PC-3 (cell line): Measurements from ENCODE around the gene PPIH. TPM values are rescaled to one million over a fixed set of nuclear protein-coding genes. Genes with fewer than 3 reads are reported as not detected.

Source experiments
- ATAC-seq: fragments of 200-7000 bp; cut with Tn5 transposase; 2 replicates; pipeline ENCODE4 v1.9.1; 2020; ENCODE audit warnings: mild to moderate bottlenecking, moderate library complexity
- BruUV-seq: library from RNA; stranded (reverse); fragments of 400-500 nt; replicated peaks from 2 replicates; lab custom pipeline; 2021; lab: Mats Ljungman, UMichigan
- CTCF ChIA-PET: fragments of 300-600 bp; sonication (Branson Sonifier 250); formaldehyde crosslinking; loops from one replicate; lab custom pipeline; 2022; ENCODE audit warnings: antibody characterized with exemption; lab: Charles Lee
- POLR2A ChIA-PET: fragments of 300-600 bp; sonication (Branson Sonifier 250); formaldehyde crosslinking; loops from one replicate; lab custom pipeline; 2022; ENCODE audit warnings: antibody characterized with exemption; ENCODE audit not compliant: unreplicated experiment; lab: Charles Lee
- DNase-seq: peaks from one replicate; pipeline ENCODE4 v3.0.0-alpha.2; 2015
- H2AFZ ChIP-seq: fragments of 300-600 bp; sonication (generic); 2 replicates; pipeline ENCODE4 v1.6.0; 2016; ENCODE audit warnings: antibody characterized with exemption, low read length
- H3F3A ChIP-seq: fragments of 300-600 bp; sonication (generic); one replicate; pipeline ENCODE4 v1.6.0; 2017; ENCODE audit warnings: antibody characterized with exemption, low read length, control low read depth, mild to moderate bottlenecking; ENCODE audit not compliant: unreplicated experiment
- H3K27ac ChIP-seq: fragments of 300-600 bp; sonication (generic); 2 replicates; pipeline ENCODE4 v1.5.1; 2016; ENCODE audit warnings: mild to moderate bottlenecking, low read length
- H3K27me3 ChIP-seq: fragments of 300-600 bp; sonication (generic); 2 replicates; pipeline ENCODE4 v1.6.1; 2016; ENCODE audit warnings: low read length, mixed read lengths
- H3K36me3 ChIP-seq: fragments of 300-600 bp; sonication (generic); 2 replicates; pipeline ENCODE4 v1.6.1; 2016; ENCODE audit warnings: low read depth, mixed run types, low read length, mixed read lengths
- H3K4me1 ChIP-seq: fragments of 300-600 bp; sonication (generic); 2 replicates; pipeline ENCODE4 v1.5.1; 2016; ENCODE audit warnings: low read length; ENCODE audit not compliant: insufficient read depth
- H3K4me2 ChIP-seq: fragments of 300-600 bp; sonication (generic); 2 replicates; pipeline ENCODE4 v1.6.0; 2016; ENCODE audit warnings: low read length
- H3K4me3 ChIP-seq: fragments of 300-600 bp; sonication (generic); 2 replicates; pipeline ENCODE4 v1.5.1; 2016; ENCODE audit warnings: mild to moderate bottlenecking, low read length, mixed read lengths
- H3K79me2 ChIP-seq: fragments of 300-600 bp; sonication (generic); 2 replicates; pipeline ENCODE4 v1.6.1; 2017; ENCODE audit warnings: low read length, mixed read lengths
- H3K9ac ChIP-seq: fragments of 300-600 bp; sonication (generic); 2 replicates; pipeline ENCODE4 v1.6.0; 2016; ENCODE audit warnings: mild to moderate bottlenecking, low read length
- H3K9me2 ChIP-seq: fragments of 300-600 bp; sonication (generic); replicated peaks from 2 replicates; pipeline ENCODE4 v1.6.1; 2016; ENCODE audit warnings: mixed run types, low read length, mixed read lengths
- H3K9me3 ChIP-seq: fragments of 300-600 bp; sonication (generic); 2 replicates; pipeline ENCODE4 v1.6.1; 2016; ENCODE audit warnings: low read length, mixed read lengths
- H4K20me1 ChIP-seq: fragments of 300-600 bp; sonication (generic); 2 replicates; pipeline ENCODE4 v1.6.1; 2016; ENCODE audit warnings: low read length, mixed read lengths
- EZH2 ChIP-seq: fragments of 300-600 bp; sonication (generic); IDR thresholded peaks from one replicate; pipeline ENCODE4 v1.6.1; 2017; ENCODE audit warnings: antibody characterized with exemption, mild to moderate bottlenecking, low read length; ENCODE audit not compliant: unreplicated experiment
- EZH2phosphoT487 ChIP-seq: fragments of 300-600 bp; sonication (generic); IDR thresholded peaks from 2 replicates; pipeline ENCODE4 v1.6.1; 2018; ENCODE audit warnings: mild to moderate bottlenecking, antibody characterized with exemption, low read length, borderline replicate concordance
- intact Hi-C: fragments of 100-400 bp; cut with micrococcal nuclease; formaldehyde crosslinking; loops from 2 replicates; pipeline ENCODE4 v1.9.0; 2023
- total RNA-seq: library from RNA; depleted of rRNA; stranded (reverse); fragments of >200 nt; gene quantifications from 2 replicates; pipeline ENCODE4 v1.2.3, GENCODE V29; 2014
- TF ChIP-seq, protein P1 (sequence below): fragments of 300-600 bp; sonication (generic); conservative IDR thresholded peaks from 2 replicates; pipeline ENCODE4 v1.5.1; 2017; ENCODE audit warnings: antibody characterized with exemption, low read depth, mild to moderate bottlenecking, low read length

The PPIH gene
- total RNA-seq, 1 experiment from 2014 or later = 103 TPM

DNA sequence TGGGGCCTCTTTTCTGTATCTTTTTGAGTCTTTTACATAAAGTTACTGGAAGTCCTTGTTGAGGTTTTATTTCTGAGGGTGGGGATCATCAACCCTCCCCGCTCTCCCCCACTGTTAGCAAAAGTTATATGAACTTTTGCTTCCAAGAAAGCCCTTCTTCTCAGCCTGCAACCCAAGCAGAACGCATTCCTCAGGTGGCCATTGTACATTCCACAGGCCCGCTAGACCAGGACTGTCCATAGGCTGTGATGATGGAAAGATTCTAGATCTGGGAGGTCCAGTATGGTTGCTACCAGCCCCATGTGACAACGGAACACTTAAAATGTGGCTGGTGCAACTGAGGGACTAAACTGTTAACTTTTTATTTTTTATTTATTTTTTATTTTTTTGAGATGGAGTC lies 12.2 kb downstream of the PPIH start:
- H3K79me2 ChIP-seq = no peaks in the 10 kb centered on the region
- peaks cover 48% of the 10 kb centered on the region for H3K36me3 ChIP-seq
- H3K27me3 ChIP-seq = no peaks in the 10 kb centered on the region
- H3K4me2 ChIP-seq = no peak overlapping the region
- no peaks in the 10 kb centered on the region for H3K9me3 ChIP-seq
- ChIA-PET CTCF (no interaction called here), POLR2A (no interaction called here)
- no peak overlapping the region for H2AFZ ChIP-seq
- no peak overlapping the region for H3K9ac ChIP-seq
- no peaks in the 10 kb centered on the region for H3K4me1 ChIP-seq
- H3K4me3 ChIP-seq = no peak overlapping the region
- H3K9me2 ChIP-seq = no peaks in the 10 kb centered on the region
- no peaks in the 10 kb centered on the region for H4K20me1 ChIP-seq
- no peak for DNase-seq
- no peak overlapping the region for H3K27ac ChIP-seq
- ATAC-seq = no peak
- intact Hi-C loops = no loop called here
- no peaks in the 10 kb centered on the region for H3F3A ChIP-seq
- TF ChIP-seq EZH2 (no peak), EZH2phosphoT487 (no peak)
- TF ChIP-seq, protein P1, sequence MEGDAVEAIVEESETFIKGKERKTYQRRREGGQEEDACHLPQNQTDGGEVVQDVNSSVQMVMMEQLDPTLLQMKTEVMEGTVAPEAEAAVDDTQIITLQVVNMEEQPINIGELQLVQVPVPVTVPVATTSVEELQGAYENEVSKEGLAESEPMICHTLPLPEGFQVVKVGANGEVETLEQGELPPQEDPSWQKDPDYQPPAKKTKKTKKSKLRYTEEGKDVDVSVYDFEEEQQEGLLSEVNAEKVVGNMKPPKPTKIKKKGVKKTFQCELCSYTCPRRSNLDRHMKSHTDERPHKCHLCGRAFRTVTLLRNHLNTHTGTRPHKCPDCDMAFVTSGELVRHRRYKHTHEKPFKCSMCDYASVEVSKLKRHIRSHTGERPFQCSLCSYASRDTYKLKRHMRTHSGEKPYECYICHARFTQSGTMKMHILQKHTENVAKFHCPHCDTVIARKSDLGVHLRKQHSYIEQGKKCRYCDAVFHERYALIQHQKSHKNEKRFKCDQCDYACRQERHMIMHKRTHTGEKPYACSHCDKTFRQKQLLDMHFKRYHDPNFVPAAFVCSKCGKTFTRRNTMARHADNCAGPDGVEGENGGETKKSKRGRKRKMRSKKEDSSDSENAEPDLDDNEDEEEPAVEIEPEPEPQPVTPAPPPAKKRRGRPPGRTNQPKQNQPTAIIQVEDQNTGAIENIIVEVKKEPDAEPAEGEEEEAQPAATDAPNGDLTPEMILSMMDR = no peak
- BruUV-seq = no TSS peak

DNA sequence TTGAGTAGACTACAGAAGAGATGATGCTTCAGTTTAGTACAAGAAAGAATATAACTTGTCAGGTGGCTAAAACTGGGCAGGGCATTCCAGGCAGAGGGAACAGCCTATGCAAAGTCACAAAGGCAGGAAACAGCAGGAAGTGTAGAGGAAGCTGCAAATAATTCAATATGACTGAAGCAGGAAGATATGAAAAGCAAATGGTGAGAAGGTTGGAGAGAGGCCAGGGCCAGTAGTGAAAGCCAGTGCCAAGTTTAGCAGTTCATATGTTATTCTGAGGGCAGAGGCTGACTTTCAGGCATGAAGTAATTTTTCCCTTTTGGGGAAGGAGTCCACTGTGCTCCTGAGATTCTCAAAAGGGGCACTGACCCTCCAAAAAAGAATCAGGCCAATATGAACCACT lies 16.0 kb downstream of the PPIH start:
- Histone ChIP-seq H3K9me3 (no peaks in the 10 kb centered on the region), H3K79me2 (no peaks in the 10 kb centered on the region), H3K9ac (no peak overlapping the region), H3K36me3 (peaks cover 27% of the 10 kb centered on the region), H3K9me2 (no peaks in the 10 kb centered on the region), H2AFZ (no peak overlapping the region), H3K4me1 (no peaks in the 10 kb centered on the region), H3F3A (no peaks in the 10 kb centered on the region), H4K20me1 (no peaks in the 10 kb centered on the region), H3K27me3 (no peaks in the 10 kb centered on the region), H3K27ac (no peak overlapping the region), H3K4me2 (no peak overlapping the region), H3K4me3 (no peak overlapping the region)
- ATAC-seq (no peak), DNase-seq (no peak)
- CTCF ChIA-PET = no interaction called here
- POLR2A ChIA-PET = no interaction called here
- intact Hi-C loops = no loop called here
- BruUV-seq = no TSS peak
- TF ChIP-seq, protein P1 = no peak
- TF ChIP-seq EZH2phosphoT487 (no peak), EZH2 (no peak)

DNA sequence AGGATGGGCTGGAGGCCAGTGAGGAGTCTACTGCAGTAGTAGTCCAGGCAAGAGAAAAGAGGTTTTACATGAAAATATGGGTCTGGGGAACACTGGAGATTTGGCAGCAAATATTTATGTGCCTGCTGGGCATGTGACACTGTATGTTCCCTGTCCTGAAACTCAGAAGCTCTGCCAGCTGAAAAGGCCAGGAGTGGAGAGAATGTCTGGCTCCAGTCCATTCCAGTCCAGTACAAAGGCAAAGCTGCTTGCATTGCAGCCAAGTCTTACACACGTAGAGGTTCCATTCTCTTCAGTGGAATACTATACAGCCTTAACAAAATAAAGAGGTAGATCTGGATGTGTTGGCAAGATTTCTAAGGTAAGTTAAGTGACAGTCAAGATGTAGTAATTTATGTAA lies 16.5 kb downstream of the PPIH start:
- Histone ChIP-seq H3K79me2 (0 out of 2 replicates have a peak, but pooled peaks cover under 1% of the 10 kb centered on the region), H3F3A (no peaks in the 10 kb centered on the region), H4K20me1 (no peaks in the 10 kb centered on the region), H3K36me3 (peaks cover 27% of the 10 kb centered on the region), H3K9ac (no peak overlapping the region), H3K4me2 (no peak overlapping the region), H3K4me3 (no peak overlapping the region), H3K9me2 (no peaks in the 10 kb centered on the region), H3K9me3 (no peaks in the 10 kb centered on the region), H3K4me1 (no peaks in the 10 kb centered on the region), H3K27ac (no peak overlapping the region), H2AFZ (no peak overlapping the region), H3K27me3 (no peaks in the 10 kb centered on the region)
- no peak for DNase-seq
- ATAC-seq = no peak
- CTCF ChIA-PET = no interaction called here
- no TSS peak for BruUV-seq
- POLR2A ChIA-PET = no interaction called here
- no peak for TF ChIP-seq EZH2
- TF ChIP-seq, protein P1 = no peak
- TF ChIP-seq EZH2phosphoT487 = no peak
- intact Hi-C loops = no loop called here
